Activated T-cell treated with anti-CD3 and anti-CD28 coated beads for 24 hours (primary cell): ENCODE results near the gene AJUBA.
"Not testable (repeated sequence)": the region's sequence is repeated elsewhere in the genome, so short reads cannot be mapped to it uniquely, and the experiment has no call there.

Experiments
- DNase-seq: peaks from one replicate; pipeline ENCODE4 v3.0.0-alpha.2; 2020; ENCODE audit warnings: low read depth

AJUBA gene

DNA sequence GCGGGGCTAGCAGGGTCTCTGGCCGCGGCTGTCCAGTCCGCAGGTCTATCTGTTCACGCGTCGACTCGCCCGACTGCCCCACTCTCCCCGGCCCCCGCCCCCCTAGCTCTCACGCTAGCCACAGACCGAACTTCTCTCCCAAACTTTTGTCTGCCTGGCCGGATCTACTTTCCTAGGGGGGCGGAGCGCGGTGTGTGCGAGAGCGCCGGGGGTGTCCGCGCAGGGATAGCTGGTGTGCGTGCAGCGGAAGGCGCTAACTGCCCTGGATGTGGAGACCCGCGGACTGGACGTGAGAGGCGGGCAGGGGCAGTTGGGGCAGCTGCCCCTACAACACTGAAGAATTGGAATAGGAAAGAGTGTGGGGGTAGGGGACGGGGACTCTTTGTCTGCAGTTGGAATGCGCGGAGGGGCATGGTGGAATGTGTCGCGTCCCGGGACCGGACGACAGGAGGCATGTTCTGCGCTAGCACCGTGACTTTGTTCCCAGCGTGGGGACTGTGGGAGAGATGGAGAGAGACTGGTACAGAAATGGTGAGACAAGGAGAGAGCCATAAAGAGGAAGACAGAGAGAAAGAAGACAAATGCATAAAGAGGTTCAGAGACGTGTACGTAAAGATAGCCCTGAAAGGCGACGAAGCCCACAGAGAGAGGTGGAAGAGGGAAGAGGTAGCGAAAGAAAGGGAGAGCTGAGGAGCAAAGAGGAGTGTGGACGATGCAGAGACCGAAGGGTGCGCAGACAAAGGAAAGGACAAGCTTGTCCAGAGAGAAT is at the start of gene AJUBA:
Gene AJUBA, minus strand, starts transcription at position 75 of the 769 bp plus-strand sequence. CDS start 285 bp downstream, outside the sequence.
- peak; percentile 73 for DNase-seq

DNA sequence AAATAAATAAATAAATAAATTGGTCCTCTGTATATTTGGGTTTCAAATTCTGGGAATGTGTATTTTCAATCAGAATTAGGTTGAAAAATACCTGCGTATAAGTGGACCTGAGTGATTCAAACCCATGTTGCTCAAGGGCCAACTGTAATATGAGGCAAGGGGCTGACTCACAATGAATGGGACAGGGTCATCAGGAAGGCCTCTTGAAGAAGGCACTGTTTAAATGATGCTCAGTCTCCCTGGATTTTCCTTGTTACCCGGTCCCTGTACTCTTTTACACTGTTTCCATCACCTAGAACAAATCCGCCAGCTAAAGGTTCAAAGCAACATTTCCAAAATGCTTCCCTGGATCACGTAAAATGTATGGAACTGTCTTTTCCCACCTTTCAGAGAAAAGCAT is 48.6 kb upstream of the AJUBA start:
- DNase-seq: no peak

DNA sequence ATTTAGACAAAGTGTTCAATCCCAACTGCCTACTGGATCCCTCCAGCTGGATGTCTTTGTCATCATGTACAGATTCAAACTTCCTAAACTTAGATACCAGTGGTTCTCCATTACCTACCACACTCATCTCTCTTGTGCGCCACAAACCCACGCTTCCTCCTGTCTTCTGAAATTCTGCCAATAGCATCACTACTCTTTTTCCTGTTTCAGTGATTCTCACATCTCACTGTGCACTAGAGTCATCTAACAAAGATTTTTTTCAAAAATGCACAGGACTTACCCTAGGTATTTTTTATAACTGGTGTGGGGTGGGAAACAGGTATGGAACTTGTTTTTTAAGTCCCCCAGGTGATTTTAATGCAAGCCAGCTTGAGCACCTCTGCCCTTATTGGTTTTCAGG is 46.4 kb upstream of the AJUBA start:
- DNase-seq: no peak

DNA sequence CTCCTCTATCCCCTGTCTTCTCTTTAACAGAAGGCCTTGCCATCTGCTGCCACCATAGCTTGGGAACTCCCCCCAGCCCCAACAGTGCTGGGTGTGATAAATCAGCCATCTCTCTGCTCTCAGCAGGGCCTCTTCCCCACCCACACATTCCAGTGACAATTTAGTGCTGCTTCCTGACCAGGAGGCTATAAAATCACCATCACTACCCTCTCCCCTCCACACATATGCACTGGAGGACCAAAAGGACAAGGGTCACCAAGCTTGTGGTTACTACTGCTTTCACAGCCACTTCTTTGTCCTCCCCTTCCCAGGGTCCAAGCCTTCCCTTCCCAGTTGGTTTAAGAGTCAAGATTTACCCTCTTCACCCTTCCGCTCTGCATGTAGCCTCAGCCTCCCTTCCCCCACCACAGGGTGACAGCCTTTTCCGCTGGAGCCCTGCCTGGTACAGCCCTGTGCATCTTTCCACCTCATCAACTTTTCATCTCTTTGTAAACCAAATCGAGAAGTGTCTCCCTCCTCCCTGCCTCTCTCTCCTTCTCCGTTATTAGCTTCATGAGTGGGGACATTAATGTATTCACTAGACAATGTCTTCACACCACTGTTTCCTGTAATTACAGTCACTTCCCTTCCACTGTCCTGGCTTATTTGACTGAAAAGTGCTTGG is 42.9 kb upstream of the AJUBA start:
- no peak for DNase-seq

DNA sequence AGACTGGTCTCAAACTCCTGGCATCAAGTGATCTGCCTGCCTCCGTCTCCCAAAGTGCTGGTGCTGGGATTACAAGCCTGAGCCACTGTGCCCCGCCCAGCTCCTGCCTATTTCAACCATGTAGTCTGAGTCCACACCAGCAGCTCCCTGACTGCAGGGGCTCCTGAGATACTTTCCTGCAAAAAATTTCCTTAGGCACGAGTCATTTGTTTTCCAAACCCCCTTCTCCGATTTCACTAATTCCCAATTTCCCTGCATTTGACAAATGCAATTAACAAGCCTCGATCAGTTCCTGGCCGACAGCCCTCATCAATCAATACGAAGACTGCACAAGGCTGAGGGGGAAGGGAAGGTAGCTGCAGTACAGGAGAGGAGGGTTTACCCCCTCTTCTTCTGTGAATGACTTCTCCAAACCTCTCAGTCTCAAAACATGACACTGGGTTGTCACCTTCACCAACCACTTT is 42.3 kb upstream of the AJUBA start:
- no peak for DNase-seq

DNA sequence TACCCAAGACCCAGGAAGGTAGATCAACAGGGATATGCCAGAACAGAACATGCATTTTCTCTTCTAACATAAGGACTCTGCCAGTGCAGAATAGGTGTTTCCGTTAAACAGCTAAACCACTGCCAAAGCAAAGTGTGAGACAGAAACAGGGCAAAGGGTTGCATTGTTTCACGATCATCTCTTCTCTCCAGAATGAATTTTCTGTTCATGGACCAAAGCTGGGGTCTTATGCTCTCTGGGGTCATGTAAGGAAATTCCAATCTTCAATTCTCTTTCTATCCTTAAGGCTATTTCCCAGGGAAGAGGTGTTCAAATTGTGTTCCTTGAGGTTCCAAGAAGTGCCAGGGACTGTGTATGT is 41.4 kb upstream of the AJUBA start:
- no peak for DNase-seq

DNA sequence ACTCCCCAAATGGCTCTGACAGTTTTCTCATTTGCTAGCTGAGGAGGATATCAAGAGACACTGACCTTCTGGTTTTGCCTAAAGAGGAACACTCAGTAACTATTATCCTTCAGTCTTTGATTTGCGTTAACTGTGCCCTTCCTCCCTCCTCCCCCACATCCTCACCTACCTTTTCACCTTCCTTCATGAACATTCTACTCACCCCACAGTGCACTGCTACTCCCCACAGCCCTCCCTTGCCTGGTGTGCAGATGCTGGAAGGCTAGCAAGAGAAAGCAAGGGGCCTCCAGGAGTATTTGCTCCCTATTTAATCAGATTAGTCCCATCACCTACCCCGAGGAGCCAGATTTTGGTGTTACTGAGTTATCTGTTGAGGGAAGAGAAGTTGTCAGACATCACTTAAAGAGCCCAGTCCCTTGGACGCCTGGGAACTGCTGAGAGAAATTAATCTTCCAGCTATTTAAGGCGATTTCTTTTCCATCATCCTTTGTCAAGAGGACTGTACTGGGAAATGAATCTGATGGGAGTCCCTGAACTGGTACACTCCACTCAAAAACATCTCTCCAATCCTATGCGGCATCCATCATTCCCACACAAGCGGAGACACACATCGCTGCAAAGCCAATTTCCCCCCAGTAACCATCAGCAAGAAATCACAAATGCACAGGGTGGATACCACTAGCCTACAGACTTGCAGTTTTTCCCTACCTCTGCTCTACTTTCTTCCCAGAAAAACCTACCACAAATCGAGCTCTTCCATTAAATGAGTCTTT is 40.9 kb upstream of the AJUBA start:
- DNase-seq: no peak

DNA sequence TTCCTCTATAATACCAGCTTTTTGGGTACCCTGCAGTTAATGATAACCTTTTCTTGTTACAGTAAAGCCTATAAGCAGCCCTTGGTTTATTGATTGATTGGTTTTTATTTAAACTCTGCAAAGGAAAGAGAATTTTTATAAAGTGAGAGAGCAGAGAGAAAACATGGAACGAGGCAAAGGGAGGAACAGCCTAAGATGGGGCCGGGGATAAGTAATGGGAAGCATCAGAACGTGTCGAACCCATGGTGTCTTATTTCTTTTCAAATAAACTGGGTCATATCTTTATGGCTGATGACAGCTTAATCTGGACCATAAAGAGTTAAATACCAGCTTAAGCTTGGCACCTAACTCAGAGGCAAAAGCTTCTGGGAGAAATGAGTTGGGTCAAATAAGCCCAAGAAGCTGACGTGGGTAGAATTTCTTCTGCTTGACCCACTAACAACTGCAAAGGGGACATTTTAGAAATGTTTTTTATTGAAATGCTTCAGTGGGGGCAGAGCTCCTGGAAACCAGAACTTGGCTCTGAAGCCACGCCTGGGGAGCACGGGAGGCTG is 39.6 kb upstream of the AJUBA start:
- no peak for DNase-seq

DNA sequence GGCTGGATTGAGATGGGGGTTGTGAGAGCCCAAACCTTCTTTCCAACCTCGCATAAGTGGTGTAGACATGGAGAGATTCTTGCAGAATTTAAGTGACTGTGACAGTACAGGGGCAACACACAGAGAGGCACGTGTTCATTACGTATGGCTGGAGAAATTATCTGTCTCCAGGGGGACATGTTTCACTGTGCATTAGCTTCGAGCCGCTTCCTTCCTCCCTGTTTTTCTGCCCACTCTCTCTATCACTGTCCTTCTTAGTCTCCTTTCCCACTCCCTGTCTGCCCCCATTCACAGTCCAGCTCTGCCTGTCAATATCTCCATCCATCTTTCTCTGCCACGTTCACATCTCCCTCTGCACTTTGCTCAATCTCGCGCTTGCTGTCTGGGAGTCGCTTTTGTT is 39.1 kb upstream of the AJUBA start:
- no peak for DNase-seq

DNA sequence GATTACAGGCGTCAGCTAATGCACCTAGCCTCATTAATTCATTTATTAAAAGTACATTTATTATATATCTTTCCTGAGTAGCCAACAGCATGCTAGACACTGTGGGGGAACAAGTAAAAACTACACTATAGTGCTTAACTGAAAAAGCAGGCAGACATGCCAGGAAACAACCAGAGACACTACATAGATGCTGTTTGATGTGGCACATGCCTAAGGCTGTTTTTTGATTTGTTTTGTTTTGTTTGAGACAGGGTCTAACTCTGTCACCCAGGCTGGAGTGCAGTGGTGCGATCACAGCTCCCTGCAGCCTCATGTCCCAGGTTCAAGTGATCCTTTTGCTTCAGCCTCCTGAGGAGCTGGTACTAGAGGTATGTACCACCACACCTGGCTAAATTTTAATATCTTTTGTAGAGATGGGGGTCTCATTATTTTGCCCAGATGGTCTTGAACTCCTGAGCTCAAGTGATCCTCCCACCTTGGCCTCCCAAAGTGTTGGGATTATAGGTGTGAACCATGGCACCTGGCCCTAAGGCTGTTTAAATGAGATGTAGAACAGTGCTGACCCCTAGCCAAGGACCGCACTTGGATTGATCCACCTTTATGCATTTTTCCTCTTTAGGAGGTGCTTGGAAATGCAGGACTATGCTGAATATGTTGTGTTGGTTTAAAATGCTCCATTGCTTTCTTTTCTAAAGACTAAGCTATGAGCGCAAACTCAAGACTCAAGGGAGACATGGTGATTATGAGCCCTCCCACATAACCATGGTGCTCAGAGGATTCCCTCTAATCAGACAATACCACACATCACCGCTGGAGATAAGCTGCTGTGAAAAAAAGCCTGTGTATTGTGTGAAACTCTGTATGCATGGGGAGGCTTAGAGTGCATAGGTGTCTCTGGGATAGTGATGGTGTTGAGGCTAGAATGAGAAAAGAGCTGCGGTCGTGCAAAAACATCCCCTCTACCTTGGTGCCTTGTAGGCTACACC is 38.1 kb upstream of the AJUBA start:
- DNase-seq: no peak

DNA sequence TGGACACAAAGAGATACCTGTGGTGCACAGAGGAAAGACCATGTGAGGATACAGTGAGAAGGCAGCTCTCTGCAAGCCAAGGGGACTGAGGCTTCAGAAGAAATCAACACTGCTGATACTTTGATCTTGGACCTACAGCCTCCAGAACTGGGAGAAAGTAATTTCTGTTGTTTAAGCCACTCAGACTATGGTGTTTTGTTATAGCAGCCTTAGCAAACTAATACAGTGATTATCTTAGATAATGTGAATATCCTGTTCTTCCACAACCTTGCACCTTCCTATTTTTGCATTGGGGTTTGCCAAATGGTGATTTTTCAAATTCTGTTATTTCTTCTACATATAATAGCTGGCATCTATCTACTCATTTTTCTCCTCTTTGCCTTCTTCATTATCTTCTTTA is 35.8 kb upstream of the AJUBA start:
- no peak for DNase-seq

DNA sequence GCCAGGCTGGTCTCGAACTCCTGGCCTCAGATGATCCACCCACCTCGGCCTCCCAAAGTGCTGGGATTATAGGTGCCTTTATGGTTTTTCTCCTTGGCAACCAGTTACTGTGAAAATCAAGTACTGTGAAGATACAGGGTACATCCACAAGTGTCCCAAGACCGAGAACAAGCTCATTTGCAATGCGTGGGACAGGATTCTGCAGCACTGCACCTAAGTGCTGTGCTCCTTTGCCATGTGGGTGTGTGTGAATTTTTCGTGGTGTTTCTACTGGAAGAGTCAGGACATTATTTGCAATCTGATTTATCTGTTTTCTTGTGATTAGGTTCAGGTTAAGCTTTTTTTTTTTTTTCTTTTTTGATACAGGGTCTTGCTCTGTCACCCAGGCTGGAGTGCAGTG is 34.7 kb upstream of the AJUBA start:
- DNase-seq: no peak

DNA sequence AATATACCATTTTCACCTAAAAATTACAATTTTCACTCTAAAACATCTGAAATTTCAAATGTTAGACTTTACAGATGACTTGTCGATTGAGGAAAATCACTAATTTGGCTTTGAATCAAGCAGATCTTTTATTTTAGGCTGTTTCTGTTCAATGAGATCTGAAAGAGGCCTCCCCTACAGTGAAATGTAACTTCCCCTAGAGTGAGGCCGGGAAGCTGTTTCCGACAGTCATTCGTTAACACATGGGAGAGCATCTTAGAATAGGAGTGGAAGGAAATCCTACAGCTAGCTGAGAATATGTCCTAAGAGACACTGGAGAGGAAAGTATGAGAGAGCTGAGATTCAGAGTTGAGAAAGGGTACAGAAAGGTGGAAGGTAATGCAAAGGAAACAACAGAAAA is 33.3 kb upstream of the AJUBA start:
- DNase-seq: no peak

DNA sequence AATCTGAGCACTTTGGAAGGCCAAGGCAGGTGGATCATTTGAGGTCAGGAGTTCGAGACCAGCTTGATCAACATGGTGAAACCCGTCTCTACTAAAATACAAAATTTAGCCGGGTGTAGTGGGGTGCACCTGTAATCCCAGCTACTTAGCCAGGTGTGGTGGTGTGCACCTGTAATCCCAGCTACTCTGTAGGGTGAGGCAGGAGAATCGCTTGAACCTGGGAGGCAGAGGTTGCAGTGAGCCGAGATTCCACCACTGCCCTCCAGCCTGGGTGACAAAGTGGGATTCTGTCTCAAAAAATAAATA is 31.4 kb upstream of the AJUBA start:
- DNase-seq: not testable (repeated sequence)

DNA sequence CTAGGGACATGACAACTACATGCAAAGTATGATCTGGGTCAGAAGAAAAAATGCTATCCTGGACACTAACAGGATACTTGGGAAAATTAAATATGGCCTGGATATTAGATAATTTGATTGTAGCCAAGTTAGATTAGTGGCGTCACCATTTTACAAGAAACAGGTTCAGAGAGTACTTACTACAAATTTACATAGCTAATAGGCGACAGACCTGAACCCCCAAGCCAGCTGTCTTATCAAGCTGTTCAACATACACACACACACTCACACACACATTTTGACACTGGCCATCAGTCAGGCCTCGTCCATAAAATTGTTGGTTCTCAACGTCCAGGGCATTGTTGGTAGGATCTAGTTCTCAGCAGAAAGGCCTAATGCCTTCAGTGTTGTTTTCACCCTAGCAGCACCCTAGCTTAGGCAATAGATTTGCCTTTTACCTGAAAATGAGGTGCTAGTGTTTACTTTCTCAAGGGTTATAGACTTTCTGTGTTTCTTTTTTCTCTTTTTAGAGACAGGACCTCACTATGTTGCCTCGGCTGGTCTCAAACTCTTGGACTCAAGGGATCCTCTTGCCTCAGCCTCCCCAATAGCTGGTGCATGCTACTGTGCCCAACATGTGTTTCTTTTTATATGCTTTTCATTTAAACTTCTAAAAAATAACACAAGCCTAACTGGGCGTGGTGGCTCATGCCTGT is 30.9 kb upstream of the AJUBA start:
- DNase-seq: no peak

DNA sequence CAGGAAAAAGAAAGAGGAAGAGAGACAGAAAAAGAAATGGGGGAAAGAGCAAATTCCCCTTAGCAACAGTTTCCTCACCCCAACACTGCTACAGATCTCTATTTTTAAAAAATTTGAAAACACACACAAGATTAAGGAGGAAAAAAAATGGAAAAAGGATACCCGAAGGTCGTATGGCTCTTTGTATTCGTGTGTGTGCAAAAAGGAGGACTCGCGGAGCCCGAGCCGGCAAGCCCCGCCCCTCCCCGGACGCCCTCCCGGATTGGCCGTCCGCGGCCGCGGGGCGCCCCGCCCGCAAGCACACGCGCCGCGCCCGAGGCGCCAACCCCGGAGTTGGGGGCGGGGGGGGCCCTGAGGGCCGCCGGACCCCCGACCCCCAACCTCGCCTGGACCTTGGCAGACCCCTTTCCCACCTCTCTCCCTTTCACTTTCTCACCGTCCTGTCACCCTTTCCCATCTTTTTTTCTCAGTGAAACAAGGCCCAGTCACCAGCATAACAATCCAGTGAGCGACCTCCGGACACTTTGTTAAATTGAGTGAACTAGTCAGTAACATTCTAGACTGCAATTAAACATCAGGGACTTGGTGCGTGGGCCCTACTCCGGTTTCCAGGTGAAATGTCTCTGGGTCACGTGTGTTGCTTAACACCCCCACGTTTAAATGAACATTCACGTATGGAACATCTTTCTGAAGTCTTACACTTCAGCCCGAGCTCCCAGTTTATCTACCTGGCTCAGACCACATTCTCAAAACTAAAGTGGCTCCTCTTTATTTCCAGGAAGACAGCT is 27.8 kb upstream of the AJUBA start, which contains the start of gene C14orf93:
Gene C14orf93, minus strand, starts transcription at position 205 of the 788 bp plus-strand sequence. CDS start 11,120 bp downstream, outside the sequence.
- DNase-seq: peak; percentile 75

DNA sequence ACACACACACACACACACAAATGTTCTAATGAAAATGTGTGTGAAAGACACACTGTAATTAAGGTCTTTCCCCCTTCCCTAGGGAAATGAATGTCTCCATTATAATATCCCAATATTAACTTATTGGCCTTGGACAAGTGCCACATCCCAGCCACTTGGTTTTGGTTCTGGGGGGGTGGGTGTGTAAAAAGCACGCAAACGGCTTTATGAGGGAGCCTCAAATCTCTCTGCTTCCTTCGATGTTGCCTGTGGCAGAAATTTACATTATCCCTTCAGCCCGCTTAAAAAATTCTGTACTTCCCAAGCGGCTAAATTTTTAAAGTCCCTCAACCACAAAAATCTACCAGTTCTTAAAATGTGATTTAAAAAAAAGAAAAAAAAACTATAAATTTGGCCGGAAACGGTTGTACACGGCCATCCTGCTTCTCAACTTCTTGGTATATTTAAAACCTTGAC is 27.2 kb upstream of the AJUBA start:
- no peak for DNase-seq

DNA sequence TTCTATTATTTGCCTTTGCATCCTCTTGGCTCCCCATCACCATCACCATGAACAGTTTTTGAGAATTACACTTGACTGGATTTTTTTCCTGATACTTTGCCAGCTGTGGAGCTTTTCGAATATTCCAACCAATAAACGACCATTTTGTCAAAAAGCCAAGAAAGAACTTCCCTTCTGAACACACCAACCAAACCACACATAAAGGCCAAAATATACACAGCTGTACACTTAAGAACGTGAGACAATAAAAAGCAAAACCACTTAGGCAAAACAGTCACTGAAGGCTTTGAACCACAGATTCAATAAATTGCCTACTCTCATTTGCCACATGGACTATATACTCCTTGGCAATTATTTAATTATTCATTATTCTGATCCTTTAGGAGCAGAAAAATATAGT is 26.5 kb upstream of the AJUBA start:
- no peak for DNase-seq

DNA sequence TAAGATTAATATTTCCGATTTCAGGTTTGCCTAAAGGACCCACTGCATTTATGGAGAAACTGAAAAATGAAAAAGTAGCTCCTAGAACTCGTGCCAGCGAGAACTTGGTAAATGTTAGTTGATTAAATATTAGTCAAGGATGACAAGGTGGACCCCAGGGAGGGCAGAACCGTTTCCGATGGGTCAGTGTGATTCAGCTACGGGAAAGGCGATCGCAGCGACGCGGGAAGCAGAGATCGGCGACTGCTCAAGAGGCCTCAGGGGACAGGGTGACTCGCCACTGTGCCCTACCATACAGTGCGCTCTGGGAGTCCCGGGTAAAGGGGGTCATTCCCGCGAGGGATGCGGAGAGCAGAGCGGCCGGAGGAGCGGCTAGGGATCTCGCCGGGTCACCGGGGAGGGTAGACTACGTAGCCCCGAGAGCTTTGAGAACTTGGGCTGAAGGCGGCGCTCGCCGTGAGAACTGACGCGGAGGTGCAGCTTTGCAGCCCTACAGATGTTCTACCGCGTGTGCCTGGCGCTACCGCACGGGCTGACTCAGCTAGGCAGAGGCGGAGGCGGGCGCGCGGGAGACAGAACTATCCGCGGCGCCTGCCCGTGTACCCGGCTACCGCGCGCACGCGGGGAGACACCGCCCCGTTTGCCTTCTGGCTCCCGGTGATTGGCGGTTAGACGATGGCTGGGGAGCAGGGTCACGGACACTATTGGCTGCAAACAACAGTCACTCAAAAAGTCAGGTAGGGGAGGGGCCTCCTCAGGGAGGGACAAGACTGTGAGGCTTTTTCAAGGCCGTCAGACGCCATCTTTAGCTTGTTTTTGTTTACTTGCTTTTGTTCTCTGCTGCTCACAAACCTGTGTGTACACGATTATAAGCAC is 24.4 kb upstream of the AJUBA start:
- peak; percentile 97 for DNase-seq
